AG04449 (cell line): ENCODE results near the gene SPTBN4.

Source experiments
- CTCF ChIA-PET: fragments of 350-600 bp; formaldehyde crosslinking; extraction: SDS; loops from one replicate; lab custom pipeline; 2021; ENCODE audit warnings: antibody characterized with exemption; lab: Yijun Ruan, JAX
- POLR2A ChIA-PET: fragments of 400-600, 350-600 bp; formaldehyde crosslinking; extraction: SDS; loops from one replicate; lab custom pipeline; 2020; ENCODE audit warnings: antibody characterized with exemption, inconsistent platforms; lab: Yijun Ruan, JAX
- DNase-seq: peaks from one replicate; pipeline ENCODE4 v3.0.0-alpha.2; 2010; ENCODE audit warnings: low read depth, low spot score
- H3K4me3 ChIP-seq: 2 replicates; pipeline ENCODE4 v1.5.1; 2011; ENCODE audit warnings: low read depth, mild to moderate bottlenecking, control low read depth, low read length
- CTCF ChIP-seq: IDR thresholded peaks from one replicate; pipeline ENCODE4 v1.5.1; 2011; ENCODE audit warnings: mild to moderate bottlenecking, moderate library complexity, low read length, control low read depth, inconsistent platforms; ENCODE audit not compliant: insufficient read depth; ENCODE audit errors: missing control alignments

The SPTBN4 gene

GRCh38 chr19:40547836-40548235, 81.0 kb downstream of the SPTBN4 start:
- ChIA-PET CTCF (interaction anchor here (1.0 to 4.2 kb wide), 13 partner anchors 8 to 87 kb away, joined by 3 to 26 read pairs (median 7); no protein-coding TSS in a partner anchor), POLR2A (interaction anchor here (0.7 kb wide), 1 partner anchor 683 kb away, joined by 3 read pairs; no protein-coding TSS in a partner anchor)

GRCh38 chr19:40549007-40549708, 82.4 kb downstream of the SPTBN4 start:
- no peak for DNase-seq
- ChIA-PET POLR2A (no interaction called here), CTCF (interaction anchor here (0.7 to 4.2 kb wide), 16 partner anchors 9 to 244 kb away, joined by 3 to 26 read pairs (median 7); no protein-coding TSS in a partner anchor)
- H3K4me3 ChIP-seq, result no peak overlapping the region
- TF ChIP-seq CTCF, result peak; percentile 67

More at GRCh38 chr19:40547836-40548235, 81.0 kb downstream of the SPTBN4 start:
- no peak overlapping the region for H3K4me3 ChIP-seq
- DNase-seq, result no peak
- no peak for TF ChIP-seq CTCF

- CTCF ChIA-PET, result interaction anchor here (0.9 to 4.2 kb wide), 14 partner anchors 9 to 246 kb away, joined by 3 to 24 read pairs (median 4); no protein-coding TSS in a partner anchor
- TF ChIP-seq CTCF, result no peak
- POLR2A ChIA-PET, result no interaction called here
- H3K4me3 ChIP-seq, result no peak overlapping the region
- DNase-seq, result no peak
Measured at GRCh38 chr19:40550951-40551350, 84.2 kb downstream of the SPTBN4 start.

- POLR2A ChIA-PET, result no interaction called here
- no peak for TF ChIP-seq CTCF
- DNase-seq, result no peak
- H3K4me3 ChIP-seq, result no peak overlapping the region
- CTCF ChIA-PET, result interaction anchor here (0.8 to 2.2 kb wide), 9 partner anchors 9 to 81 kb away, joined by 3 to 20 read pairs (median 4); no protein-coding TSS in a partner anchor
Measured at GRCh38 chr19:40552848-40553247, 86.0 kb downstream of the SPTBN4 start.

- CTCF ChIA-PET, result interaction anchor here (1.1 to 4.4 kb wide), 5 partner anchors 13 to 45 kb away, joined by 3 to 27 read pairs (median 4); no protein-coding TSS in a partner anchor
- DNase-seq, result no peak
- no peak for TF ChIP-seq CTCF
- no peak overlapping the region for H3K4me3 ChIP-seq
- POLR2A ChIA-PET, result no interaction called here
Measured at GRCh38 chr19:40553885-40554857, 87.4 kb downstream of the SPTBN4 start.
